Activated T-helper 9 cell treated with anti-CD3 and anti-CD28 coated beads, Interleukin-2, amount 50 U/mL, for 16 hours (primary cell): ENCODE results near the gene SCEL.
"Not testable (repeated sequence)": the region's sequence is repeated elsewhere in the genome, so short reads cannot be mapped to it uniquely, and the experiment has no call there.

Source experiments
- DNase-seq: peaks from one replicate; pipeline ENCODE4 v3.0.0-alpha.2; 2020; ENCODE audit warnings: low read depth

Gene SCEL

DNA sequence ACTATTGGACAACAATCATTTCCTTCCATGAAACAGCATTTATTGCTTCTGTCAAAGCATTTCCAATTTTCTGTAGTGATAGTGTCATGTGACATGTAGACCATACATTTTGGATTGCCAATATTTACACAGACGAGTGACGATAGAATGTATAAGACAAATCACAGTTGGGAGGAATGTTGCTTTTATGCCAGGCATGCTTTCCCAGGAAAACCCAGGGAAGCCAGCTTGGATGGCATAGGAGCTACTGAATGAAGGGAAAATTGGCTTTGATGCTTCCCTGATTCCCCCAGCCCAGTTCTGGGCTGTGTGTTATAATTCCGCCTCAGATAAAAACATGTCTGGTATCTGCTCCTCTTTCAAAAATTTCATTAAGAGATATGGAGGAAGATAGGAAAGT lies 22.5 kb downstream of the SCEL start:
- no peak for DNase-seq

DNA sequence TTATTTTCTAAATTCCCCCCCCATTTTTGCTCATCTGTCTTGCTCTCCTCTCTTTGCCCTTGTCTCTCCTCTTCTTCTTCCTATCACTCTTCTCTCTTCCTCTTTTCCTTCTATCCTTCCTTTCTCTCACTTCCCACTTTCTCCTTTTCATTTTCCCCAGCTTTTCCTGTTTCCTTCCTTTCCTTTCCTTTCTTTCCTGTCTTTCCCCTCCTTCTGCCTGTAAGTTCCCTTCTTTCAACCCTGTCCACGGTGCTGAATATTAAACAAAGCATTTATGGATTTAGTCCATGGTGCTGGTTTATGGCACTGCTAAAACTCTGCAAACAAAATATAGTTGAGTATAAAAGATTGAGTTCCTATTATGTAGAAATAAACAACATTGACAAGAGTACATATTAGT lies 27.6 kb downstream of the SCEL start:
- DNase-seq = no peak

DNA sequence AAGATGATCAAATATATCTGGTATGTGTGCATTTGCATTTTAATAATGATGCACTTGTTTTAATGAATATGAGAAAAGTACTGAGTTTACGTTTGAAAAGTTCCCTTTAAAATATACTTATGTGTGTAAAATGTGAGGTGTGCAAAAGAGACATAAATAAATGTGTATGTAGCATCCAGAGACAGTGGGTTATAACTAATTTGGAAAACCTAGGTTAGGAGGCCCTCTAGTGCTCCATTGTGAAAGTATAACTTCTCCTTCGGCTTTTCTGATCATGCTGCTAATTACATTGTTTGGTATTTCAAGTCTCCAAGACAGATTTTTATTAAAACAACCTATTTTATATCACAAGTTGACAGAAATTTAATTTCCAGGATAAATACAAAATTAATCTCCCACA lies 30.1 kb downstream of the SCEL start:
- DNase-seq = no peak

DNA sequence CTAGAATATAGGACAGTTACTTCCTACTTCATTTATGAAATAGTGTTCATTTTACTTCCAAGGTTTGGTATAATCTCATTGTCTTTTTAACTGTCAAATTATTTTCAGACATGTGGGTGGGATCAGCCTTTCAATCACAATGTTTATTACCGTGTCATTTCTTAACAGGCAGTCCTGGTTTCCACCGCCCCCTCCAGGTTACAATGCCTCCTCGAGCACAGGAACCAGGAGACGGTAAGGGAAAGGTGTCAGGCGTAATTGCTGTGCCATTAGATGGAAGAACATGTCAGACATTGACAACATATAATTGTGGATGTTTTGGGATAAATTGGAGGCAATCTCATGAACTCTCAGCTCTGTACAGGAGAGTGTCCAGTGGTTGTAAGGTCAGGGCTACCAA lies 36.5 kb downstream of the SCEL start:
- no peak for DNase-seq

DNA sequence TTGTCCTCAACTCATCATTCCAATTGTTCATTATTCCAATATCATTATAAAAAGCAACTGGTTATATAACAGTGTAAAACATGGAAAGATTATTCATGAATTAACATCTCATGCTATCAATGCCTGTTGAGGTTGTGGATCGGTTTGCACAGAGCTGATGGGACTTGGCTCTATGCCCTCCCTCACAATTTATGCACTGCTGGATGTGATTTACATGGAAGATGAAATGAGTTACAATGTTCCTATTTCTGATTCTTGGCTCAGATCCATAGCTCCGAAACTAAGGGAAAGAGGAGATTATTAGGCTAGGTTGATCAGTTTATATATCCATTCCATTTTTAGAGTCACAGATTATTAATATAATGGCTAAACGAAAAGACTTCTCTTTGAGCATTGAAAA lies 38.6 kb downstream of the SCEL start:
- DNase-seq = no peak

DNA sequence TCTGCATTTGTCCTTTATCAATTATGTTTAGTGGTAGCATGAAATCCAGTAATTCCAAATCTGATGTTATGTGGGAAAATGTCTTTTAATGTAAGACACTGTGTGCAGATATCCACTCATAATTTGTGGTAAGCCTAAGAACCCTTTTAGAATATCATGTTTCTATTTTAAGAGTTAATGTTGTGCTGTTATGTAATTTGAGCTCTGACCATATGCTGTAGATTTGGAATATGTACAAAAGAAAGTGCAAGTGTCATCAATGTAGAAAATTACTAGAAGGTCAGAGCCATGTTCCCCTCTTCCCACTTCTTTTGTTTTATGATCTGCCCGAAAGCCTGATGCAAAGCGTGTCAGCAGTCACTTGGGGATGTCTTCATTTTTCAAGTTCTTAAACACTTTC lies 44.5 kb downstream of the SCEL start:
- no peak for DNase-seq

DNA sequence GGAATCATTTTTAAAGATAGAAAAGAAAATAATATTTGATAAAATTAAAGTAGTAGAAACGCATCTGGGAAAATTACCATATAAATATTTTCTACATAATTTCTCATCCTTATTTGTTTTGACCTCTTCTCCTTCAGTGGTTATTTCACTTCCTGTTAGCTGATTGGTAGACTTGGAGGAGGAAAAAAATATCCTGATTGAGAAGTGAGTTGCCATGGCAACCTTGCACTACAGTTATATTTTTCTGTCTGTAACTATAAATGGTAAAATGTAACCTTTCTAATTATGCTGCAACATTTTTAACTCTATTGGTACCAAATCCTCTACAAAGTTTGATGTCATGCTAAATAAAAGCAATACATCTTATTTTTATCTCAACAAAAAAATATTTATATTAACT lies 45.2 kb downstream of the SCEL start:
- DNase-seq = no peak

DNA sequence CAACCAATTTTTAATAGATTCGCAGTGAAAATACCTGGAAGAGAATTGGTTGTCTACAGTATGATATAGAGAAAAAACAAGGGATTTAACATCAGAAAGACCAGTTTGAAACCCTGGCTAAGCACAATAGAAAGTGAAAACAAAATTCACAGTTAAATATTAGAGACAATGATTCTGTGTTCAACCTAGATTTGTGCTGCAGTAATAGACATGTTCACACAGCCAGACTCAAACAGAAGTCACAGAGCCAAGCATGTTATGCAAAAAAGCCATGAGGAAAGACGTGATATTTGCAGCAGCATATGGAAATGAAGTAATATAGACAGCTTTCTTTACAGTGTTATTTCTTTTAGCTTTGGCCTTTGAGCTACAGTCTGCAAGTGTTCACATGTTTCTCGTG lies 48.1 kb downstream of the SCEL start:
- DNase-seq = no peak

DNA sequence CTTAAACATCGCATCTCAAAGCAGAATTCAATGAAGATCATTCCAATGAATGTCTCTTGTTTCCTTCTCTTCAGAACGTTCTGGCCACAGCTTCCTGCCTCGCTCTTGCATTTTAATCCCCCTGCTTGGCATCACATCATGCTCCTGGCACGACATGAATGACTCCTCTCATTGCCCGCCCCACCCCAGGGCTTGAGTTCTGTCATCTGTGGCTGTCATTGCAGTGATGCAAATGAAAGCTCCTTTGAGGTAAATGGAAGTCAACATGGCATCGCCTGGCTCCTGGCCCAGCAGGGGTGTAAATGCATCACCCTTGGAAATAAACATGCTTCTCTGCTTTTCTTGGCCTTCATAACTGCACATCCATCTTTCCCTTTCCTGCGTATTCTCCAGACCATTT lies 48.6 kb downstream of the SCEL start:
- DNase-seq = no peak

DNA sequence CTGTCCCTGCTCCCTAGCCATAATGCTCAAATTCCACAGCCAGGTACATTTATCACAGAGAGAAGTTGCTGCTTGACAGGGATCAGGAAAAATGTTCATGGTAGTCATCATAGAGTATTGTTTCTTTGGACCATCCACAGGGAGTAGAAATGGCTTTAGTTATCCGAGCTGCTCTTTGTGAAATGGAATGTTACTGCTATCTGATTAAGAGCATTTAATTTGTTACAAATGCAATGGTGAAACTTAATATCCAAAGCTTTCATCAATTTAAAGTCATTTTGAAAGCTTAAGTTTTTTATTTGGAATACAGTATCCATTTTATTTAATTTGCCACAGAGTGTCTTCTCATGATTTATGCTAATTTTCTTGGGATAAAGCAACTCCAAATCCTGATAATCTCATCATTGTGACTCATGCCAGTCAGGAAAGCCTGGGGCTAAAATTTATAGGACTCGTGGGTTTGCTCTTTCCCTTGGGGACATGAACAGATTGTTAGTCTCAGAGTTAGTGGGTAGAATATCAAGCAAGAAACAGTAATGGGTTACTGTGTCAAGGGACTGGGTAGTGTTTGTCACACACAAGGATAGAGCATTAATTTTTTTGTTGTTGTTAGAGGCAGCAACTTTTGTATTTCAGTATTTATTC lies 59.8 kb downstream of the SCEL start:
- no peak for DNase-seq

DNA sequence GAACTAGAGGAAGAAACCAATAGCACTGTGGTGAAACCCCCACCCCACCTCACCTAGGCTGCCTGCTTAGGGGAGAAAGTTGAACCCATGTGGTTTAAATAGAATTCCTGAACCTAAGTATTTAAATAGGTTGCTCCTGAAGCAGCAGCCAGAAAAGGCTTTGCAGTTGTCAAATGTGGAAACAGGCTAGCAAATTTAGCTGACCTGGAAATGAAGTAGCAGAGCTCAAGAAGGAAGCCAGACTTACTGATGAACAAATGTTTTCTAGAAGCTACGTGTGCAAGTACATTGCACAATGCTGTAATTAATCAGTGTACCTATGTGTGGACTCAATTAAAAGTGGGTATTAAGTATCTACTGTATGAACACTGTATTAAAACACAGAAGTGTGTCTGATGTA lies 61.3 kb downstream of the SCEL start:
- DNase-seq = no peak

DNA sequence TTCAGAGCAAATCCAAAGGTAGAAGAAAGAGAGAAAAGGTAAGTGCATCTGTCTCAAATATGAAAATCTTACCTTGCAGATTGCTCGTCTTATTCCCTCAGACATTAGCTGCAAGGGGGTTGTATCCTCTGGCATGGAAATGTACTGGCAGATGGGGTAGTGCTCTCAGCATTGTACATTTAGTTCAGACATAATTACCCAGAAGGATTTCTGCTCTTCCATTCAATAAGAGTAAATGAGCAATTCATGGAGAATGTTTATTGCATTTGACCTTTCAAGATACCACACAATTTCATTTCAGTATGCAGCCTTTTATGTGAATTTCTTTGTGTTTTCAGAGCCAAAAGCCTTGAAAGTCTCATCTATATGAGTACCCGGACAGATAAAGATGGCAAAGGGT lies 63.8 kb downstream of the SCEL start:
- no peak for DNase-seq

DNA sequence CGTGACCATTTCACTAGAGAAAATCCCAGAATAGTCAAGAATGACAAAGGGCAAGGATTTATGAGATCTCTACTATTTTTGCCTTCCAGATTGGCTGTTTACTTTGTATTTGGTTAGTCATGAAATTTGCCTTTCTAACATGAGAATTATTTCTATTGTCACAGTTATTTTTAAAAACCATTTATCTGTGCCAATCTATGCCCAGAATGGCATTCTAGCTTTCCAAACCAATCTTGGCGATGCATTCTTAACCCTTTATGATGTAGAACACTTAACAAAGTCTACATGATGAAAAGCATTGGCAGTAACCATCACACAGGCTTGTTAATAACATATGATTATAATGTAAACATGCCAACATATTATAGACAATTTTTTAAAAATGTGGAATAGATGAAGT lies 65.2 kb downstream of the SCEL start:
- no peak for DNase-seq

DNA sequence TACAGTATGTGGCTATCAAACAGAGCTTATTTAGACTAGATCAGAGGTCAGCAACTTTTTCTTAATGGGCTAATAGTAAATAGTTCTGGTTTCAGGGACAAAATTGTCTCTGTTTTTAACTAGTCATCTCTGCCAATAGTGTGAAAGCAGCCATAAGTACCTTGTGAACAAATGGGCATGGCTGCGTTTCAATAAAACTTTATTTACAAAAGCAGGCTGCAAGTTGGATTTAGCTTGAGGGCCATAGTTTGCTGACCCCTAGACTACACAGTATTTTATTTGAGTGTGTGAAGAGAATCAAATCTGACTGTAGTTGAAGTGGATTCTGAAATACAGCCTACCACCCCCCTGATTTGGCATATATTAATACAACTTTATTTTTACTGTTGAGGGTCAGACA lies 75.6 kb downstream of the SCEL start:
- DNase-seq = no peak

DNA sequence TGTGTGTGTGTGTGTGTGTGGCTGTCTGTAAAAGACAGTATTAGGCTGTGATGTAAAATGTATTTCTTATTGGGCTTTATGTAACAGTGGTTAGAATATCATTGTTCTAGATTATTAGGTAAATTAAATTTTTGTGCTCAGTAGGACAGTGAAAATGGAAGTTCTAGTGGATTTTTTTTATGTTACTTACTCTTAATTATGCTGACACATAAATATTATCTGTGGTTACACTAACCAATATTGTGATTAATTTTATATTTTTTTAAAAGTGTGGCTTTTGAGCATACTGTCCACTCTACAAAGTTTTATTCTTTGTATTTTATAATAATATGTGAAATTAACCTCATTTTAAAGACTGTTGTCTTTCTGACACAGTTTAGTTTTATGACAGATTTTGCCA lies 80.5 kb downstream of the SCEL start:
- no peak for DNase-seq

DNA sequence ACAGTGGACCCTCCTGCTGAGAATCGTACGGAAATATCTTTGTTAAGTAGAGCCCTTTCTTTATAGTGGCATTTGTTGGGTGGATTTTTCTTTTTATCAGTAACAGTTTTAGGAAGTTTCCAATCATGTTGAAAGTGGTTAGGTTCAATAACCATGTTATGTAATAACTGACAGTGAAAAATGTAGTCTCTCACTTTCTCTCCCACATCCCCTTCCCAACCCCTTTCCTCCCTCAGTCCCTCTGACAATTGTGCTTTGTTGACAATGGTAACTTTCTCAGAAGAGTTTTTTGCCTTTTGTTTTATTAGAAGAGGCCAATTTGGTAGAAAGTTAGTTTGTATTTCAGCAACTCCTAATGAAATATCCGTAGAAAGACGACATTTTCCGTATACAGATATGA lies 84.1 kb downstream of the SCEL start:
- no peak for DNase-seq

DNA sequence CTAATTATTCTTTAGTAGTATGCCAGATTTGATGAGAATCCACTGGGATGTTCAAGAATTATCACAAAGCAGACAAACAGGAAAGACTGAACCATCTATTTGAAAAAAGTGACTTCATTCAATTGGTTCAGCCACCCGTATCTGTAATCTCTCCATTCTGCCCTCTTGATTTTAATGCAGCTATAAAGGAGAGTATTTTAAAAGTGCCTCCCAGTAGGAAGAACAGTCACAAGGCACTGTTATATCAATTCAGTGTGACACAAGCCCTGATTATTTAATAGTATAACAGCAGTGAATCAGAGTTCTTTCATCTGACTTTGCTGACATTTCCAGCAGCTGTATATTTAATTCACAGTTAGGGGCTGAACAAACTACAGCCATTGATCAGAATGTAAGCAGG lies 84.6 kb downstream of the SCEL start:
- no peak for DNase-seq

DNA sequence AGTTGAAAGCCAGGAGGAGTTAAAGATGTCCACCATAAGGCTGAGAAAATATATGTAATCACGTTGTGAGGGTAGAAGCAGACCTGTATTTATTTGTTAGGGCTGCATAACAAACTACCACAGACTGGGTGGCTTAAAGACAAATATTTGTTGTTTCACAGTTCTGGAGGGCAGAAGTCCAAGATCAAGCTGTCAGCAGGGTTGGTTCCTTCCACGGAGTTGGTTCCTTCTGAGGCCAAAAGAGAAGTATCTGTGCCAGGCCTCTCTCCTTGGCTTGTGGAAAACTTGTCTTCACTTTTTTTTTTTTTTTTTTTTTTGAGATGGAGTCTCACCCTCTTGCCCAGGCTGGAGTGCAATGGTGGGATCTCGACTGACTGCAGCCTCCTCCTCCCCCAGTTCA lies 88.3 kb downstream of the SCEL start:
- no peak for DNase-seq

DNA sequence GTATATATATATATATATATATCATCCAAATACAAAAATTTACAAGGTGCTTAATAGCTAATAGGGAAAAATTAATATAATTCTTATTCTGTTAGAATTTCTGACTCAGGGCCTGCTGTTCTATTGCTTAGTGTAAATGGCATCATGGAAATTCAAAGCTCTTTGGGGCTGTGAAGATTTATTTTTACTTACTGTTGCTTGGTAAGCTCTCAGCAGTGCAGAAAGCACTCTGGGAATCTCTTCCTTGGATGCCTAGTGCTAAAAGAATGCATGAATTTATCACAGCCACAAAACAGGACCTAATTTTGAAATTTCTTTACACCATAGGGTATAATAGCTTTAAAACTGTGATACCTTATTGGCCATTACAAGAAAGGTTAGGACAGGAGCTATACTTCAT lies 92.7 kb downstream of the SCEL start:
- no peak for DNase-seq

DNA sequence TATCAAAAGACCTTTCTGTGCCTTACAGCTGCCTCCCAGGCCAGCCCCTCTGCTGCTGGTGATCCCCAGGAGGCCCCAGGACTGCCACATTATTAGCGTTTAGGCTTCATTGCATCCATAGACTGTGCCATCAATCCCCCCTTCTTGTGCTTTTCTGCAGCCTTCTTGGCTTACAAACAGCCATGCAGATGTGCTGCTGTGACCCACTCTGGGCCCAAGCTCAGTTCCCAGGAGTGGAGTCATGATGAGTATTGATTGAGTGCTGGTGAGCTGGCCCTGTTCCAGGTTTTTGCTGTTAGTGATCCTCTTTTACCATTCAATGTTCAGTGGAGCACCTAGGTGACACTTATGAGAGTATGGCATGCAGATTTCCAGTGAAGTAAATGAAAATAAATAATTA lies 102.1 kb downstream of the SCEL start:
- no peak for DNase-seq

DNA sequence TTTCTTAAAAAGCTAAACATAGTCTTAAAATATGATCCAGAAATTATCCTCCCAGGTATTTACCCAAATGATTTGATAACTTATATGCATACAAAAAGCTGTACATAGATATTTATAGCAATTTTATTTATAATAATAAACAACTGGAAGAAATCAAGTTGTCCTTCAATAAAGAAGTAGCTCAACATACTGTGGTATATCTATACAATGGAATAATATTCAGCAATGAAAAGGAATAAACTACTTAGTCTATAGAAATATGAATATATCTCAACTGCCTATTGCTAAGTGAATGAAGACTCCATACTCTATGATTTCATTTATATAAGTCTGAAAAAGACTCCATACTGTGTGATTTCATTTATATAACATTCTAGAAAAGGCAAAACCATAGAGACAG lies 114.9 kb downstream of the SCEL start:
- DNase-seq = no peak

DNA sequence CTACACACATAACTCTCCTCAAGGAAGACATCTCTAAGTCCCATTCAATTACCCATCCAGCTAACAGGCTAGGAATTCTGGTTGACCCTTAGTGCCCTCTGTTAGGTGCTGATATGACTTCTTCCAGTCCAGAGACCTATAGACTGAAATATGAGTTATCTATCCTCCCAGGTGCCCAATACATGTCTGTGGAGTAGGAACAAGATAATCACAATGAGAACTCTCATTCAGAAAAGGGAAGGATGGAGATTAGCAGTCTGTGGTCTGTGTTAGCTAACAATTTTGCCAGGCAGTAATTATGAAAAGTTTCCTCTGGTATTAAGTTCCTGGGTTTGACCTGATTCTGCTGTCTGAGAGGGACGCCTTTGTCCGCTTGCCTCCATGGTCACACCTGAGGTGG lies 117.8 kb downstream of the SCEL start:
- no peak for DNase-seq

DNA sequence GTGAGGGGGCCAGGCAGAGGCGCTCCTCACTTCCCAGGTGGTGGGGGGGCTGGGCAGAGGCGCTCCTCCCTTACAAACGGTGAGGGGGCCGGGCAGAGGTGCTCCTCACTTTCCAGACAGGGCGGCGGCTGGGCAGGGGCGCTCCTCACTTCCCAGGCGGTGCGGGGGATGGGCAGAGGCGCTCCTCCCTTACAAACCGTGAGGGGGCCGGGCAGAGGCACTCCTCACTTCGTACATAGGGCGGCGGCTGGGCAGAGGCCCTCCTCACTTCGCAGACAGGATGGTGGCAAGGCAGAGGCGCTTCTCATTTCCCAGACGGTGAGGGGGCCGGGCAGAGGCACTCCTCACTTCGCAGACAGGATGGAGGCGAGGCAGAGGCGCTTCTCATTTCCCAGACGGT lies 124.5 kb downstream of the SCEL start:
- not testable (repeated sequence) for DNase-seq

DNA sequence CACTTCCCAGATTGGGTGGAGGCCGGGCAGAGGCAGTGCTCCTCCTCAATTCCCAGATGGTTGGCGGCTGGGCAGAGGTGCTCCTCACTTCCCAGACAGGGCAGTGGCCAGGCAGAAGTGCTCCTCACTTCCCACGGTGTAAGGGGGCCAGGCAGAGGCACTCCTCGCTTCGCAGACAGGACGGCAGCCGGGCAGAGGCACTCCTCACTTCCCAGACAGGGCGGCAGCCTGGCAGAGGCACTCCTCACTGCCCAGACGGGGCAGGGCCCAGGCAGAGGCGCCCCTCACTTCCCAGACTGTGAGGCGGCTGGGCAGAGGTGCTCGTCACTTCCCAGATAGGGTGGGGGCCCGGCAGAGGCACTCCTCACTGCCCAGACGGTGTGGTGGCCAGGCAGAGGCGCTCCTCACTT lies 125.3 kb downstream of the SCEL start:
- no peak for DNase-seq

DNA sequence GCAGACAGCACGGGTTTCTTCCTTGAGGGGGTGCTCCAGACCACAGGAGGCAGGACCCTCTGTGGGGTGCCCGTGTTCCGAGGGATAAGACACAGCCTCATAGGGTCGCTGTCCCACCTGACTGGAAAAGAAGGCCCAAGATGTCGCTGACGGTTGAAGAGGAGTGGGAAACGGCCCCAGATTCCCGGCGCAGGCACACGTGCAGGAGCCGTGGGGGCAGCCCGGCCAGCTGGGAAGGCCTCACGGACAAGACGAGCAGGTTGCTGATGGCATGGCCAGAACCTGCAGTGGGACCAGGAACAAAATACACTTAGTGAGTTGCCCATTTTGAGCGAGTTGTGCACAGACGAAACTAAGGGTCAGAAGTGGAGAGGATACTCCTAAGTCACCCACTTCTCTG lies 126.8 kb downstream of the SCEL start:
- not testable (repeated sequence) for DNase-seq
